Transverse colon (tissue), 4 donors: ENCODE measurements around the gene CTNNAL1.
"Not testable (repeated sequence)": the region's sequence is repeated elsewhere in the genome, so short reads cannot be mapped to it uniquely, and the experiment has no call there.

Experiments
- EP300 ChIP-seq: sonication (generic); formaldehyde crosslinking; IDR thresholded peaks from one replicate; pipeline ENCODE4 v1.6.1; 2017; ENCODE audit warnings: antibody characterized with exemption, low read depth
- POLR2A ChIP-seq: fragments of 450-650 bp; IDR thresholded peaks from one replicate; pipeline ENCODE4 v1.6.1; 2016; ENCODE audit warnings: antibody characterized with exemption, mild to moderate bottlenecking, moderate library complexity
- POLR2AphosphoS5 ChIP-seq, 3 donors: sonication (generic); formaldehyde crosslinking; IDR thresholded peaks; one replicate each; pipeline ENCODE4 v1.6.1; 2016; ENCODE audit warnings: antibody characterized with exemption in 3 of 3
- TF ChIP-seq, protein P1 (sequence below), 5 experiments: fragments of 200-600 bp in 3 of 5; fragments of 450-650 bp in 2 of 5; sonication (generic) in 3 of 5; IDR thresholded peaks; 1 replicate in 2 of 5; 2 replicates in 3 of 5; pipeline ENCODE4 v1.5.1; 2016 to 2017; ENCODE audit warnings: antibody characterized with exemption in 5 of 5, inconsistent platforms in 3 of 5, mild to moderate bottlenecking in 2 of 5, moderate library complexity in 1 of 5

DNA sequence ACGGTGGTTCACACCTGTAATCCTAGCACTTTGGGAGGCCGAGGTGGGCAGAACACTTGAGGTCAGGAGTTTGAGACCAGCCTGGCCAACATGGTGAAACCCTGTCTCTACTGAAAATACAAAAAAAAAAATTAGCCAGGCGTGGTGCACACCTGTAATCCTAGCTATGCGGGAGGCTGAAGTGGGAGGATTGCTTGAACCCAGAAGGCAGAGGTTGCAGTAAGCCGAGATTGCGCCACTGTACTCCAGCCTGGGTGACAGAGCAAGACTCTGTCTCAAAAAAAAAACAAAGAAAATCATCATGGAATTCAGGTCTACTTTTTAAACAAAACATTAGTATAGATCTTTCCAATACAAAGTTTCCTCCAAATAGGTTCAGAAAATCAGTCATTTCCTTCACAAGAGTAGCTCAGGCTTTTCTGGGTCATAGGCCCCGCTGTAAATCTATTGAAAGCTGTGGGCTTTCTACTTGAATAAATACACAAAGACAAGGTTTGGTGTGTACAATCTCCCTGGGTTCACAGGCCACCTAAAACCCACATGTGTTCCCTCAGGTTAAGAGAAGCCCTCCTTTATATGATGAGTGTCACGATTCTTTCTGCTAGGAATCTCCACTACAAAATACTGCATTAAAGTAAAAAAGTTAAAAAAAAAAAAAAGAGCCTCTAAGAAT lies 114.1 kb downstream of the CTNNAL1 start:
- not testable (repeated sequence) for TF ChIP-seq POLR2A; EP300; POLR2AphosphoS5 (IDR thresholded peaks at IDR 0.05)
- TF ChIP-seq, protein P1, sequence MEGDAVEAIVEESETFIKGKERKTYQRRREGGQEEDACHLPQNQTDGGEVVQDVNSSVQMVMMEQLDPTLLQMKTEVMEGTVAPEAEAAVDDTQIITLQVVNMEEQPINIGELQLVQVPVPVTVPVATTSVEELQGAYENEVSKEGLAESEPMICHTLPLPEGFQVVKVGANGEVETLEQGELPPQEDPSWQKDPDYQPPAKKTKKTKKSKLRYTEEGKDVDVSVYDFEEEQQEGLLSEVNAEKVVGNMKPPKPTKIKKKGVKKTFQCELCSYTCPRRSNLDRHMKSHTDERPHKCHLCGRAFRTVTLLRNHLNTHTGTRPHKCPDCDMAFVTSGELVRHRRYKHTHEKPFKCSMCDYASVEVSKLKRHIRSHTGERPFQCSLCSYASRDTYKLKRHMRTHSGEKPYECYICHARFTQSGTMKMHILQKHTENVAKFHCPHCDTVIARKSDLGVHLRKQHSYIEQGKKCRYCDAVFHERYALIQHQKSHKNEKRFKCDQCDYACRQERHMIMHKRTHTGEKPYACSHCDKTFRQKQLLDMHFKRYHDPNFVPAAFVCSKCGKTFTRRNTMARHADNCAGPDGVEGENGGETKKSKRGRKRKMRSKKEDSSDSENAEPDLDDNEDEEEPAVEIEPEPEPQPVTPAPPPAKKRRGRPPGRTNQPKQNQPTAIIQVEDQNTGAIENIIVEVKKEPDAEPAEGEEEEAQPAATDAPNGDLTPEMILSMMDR (IDR thresholded peaks at IDR 0.05): not testable (repeated sequence)
